Measurements from ENCODE around the gene C16orf86. TPM values are rescaled to one million over a fixed set of nuclear protein-coding genes. Genes with fewer than 3 reads are reported as not detected.

Gene C16orf86
- total RNA-seq, 1 donor from 2014 or later = 1.7 TPM

- no peak for TF ChIP-seq CTCF (conservative IDR thresholded peaks at IDR 0.05)
- Mint-ChIP-seq H3K27ac (ENCODE audit: unreplicated experiment) (no peak overlapping the region), H3K36me3 (ENCODE audit: low read depth) (no peaks in the 10 kb centered on the region), H3K27me3 (ENCODE audit: low read depth) (peaks cover 57% of the 10 kb centered on the region), H3K9me3 (no peaks in the 10 kb centered on the region), H3K4me3 (peak overlapping the region; percentile 88), H3K4me1 (peaks cover 22% of the 10 kb centered on the region)
- DNase-seq (ENCODE audit: low read depth, low spot score) = no peak
Measured at GRCh38 chr16:67651847-67652246, 14.8 kb upstream of the C16orf86 start.

GRCh38 chr16:67652578-67653127 is 14.0 kb upstream of the C16orf86 start:
- DNase-seq (ENCODE audit: low read depth, low spot score) = no peak
- H3K9me3 Mint-ChIP-seq = no peaks in the 10 kb centered on the region
- no peak overlapping the region for H3K4me3 Mint-ChIP-seq

GRCh38 chr16:67653128-67653788 is 13.4 kb upstream of the C16orf86 start:
- DNase-seq (ENCODE audit: low read depth, low spot score) = no peak
- H3K4me1 Mint-ChIP-seq = peaks cover 22% of the 10 kb centered on the region
- H3K9me3 Mint-ChIP-seq = no peaks in the 10 kb centered on the region
- H3K36me3 Mint-ChIP-seq (ENCODE audit: low read depth) = no peaks in the 10 kb centered on the region
- H3K4me3 Mint-ChIP-seq = peak overlapping the region; percentile 84
- H3K27me3 Mint-ChIP-seq (ENCODE audit: low read depth) = peaks cover 57% of the 10 kb centered on the region
- H3K27ac Mint-ChIP-seq (ENCODE audit: unreplicated experiment) = no peak overlapping the region
- peak; percentile 62 for TF ChIP-seq CTCF (conservative IDR thresholded peaks at IDR 0.05)

More at GRCh38 chr16:67652578-67653127, 14.0 kb upstream of the C16orf86 start:
- Mint-ChIP-seq H3K36me3 (ENCODE audit: low read depth) (no peaks in the 10 kb centered on the region), H3K4me1 (peaks cover 22% of the 10 kb centered on the region), H3K27me3 (ENCODE audit: low read depth) (peaks cover 57% of the 10 kb centered on the region), H3K27ac (ENCODE audit: unreplicated experiment) (no peak overlapping the region)
- no peak for TF ChIP-seq CTCF (conservative IDR thresholded peaks at IDR 0.05)

- no peak for DNase-seq (ENCODE audit: low read depth, low spot score)
- peaks cover 57% of the 10 kb centered on the region for H3K27me3 Mint-ChIP-seq (ENCODE audit: low read depth)
- H3K36me3 Mint-ChIP-seq (ENCODE audit: low read depth) = no peaks in the 10 kb centered on the region
Measured at GRCh38 chr16:67653789-67654402, 12.7 kb upstream of the C16orf86 start.

GRCh38 chr16:67654403-67654911 is 12.2 kb upstream of the C16orf86 start:
- DNase-seq (ENCODE audit: low read depth, low spot score) = no peak
- no peak for TF ChIP-seq CTCF (conservative IDR thresholded peaks at IDR 0.05)
- H3K27me3 Mint-ChIP-seq (ENCODE audit: low read depth) = peaks cover 54% of the 10 kb centered on the region
- peak overlapping the region; percentile 41 for H3K4me3 Mint-ChIP-seq
- H3K27ac Mint-ChIP-seq (ENCODE audit: unreplicated experiment) = no peak overlapping the region
- H3K4me1 Mint-ChIP-seq = peaks cover 22% of the 10 kb centered on the region
- no peaks in the 10 kb centered on the region for H3K9me3 Mint-ChIP-seq
- no peaks in the 10 kb centered on the region for H3K36me3 Mint-ChIP-seq (ENCODE audit: low read depth)

More at GRCh38 chr16:67653789-67654402, 12.7 kb upstream of the C16orf86 start:
- Mint-ChIP-seq H3K9me3 (no peaks in the 10 kb centered on the region), H3K4me1 (peaks cover 22% of the 10 kb centered on the region), H3K4me3 (peak overlapping the region; percentile 84), H3K27ac (ENCODE audit: unreplicated experiment) (no peak overlapping the region)
- TF ChIP-seq CTCF (conservative IDR thresholded peaks at IDR 0.05) = no peak

Measured in neural crest cell (in vitro differentiated cells).